GM18505 (cell line): ENCODE measurements around the gene CCDC63.
A peak's percentile ranks its signal among the peaks of the same experiment; 100 is the strongest.

Experiments used
- ATAC-seq: cut with Tn5 transposase; IDR thresholded peaks from one replicate; pipeline ENCODE4 v1.9.1; 2021; ENCODE audit not compliant: unreplicated experiment
- POLR2A ChIP-seq: IDR thresholded peaks from 4 replicates; pipeline ENCODE4 v1.6.1; 2011; ENCODE audit warnings: borderline replicate concordance; ENCODE audit not compliant: insufficient read depth, insufficient read length; ENCODE audit errors: extremely low read depth

CCDC63 gene

DNA sequence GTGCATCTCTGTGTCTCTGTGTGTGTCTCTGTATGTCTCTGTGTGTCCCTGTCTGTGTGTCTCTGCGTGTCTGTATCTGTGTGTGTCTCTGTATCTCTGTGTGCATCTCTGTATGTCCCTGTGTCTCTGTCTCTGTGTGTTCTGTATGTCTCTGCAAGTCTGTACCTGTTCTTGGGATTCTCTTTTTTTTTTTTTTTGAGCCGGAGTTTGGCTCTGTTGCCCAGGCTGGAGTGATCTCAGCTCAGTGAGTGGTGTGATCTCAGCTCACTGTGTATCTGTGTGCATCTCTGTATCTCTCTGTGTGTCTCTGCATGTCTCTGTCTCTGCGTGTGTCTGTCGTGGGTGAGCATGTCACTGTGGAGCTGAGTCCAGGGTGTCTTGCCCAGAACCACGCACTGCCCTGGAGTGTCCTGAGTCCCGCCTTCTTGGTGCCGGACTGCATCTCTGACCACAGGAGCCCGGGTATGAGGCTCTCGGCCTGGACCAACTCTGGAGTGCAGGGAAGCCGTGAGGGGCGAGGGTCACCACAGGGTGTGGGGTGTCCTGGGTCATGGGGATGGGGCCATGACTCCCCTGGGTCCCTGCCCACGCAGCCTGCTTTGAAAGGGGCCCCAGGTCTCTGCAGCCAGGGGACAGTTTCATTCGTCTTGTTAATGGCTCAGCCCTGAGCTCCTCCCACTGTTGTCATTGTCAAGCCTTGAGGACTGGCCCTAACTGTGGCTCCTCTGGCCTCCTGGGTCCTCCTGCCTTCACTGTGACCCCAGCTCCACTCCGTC lies 61.8 kb downstream of the CCDC63 start:
- ATAC-seq, result no peak
- no peak for TF ChIP-seq POLR2A

DNA sequence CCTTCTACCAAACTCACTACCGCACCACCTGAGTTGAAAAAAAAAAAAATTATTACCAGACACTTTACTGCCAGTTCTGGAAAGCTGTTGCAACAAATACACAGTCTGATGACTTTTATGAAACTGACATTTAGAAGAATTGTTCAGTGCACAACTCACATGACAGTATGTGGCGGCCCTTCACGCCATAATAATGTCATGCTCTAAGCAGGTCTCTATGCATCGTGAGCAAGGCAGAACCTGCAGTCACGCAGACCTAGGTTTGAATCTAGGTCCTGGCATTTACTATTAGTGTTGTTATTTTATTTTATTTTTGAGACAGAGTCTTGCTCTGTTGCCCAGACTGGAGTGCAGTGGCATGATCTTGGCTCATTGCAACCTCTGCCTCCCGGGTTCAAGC lies 65.5 kb downstream of the CCDC63 start:
- no peak for TF ChIP-seq POLR2A
- no peak for ATAC-seq

DNA sequence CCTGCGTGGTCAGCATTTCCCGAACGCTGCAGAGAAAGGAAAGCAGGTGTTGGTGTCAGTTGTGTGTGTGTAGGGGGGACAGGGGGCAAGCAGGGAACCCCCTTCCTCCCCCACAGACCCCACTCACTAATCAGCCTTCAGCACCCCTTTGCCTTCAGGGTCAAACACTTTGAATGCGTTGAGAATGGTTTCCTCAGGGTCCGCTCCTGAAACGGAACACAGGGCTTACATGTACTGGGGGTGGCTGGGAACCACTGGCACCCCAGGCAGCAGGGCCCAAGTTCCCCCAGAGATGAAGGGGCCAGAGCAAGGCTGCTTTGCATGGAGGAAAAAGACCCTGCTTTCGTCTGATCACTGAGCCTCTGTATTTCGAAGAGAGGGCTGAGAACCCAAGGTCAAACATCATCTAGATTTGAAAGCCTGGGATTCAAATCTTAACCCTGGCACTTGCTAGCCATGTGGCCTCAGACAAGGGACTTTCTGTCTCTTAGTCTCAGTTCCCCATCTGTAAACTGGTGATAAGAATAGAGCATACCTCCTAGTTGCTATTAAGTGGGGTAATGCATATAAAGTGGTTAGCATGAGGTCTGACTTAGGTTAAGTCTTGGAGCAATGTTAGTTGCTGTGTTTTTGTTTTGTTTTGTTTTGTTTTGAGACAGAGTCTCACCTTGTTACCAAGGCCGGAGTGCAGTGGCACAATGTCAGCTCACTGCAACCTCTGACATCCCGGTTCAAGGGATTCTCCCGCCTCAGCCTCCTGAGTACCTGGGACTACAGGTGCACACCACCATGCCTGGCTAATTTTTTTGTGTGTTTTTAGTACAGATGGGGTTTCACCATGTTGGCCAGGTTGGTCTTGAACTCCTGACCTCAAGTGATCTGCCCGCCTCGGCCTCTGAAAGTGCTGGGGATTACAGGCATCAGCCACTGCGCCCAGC lies 66.6 kb downstream of the CCDC63 start:
- ATAC-seq, result peak; percentile 96
- peak; percentile 36 for TF ChIP-seq POLR2A

DNA sequence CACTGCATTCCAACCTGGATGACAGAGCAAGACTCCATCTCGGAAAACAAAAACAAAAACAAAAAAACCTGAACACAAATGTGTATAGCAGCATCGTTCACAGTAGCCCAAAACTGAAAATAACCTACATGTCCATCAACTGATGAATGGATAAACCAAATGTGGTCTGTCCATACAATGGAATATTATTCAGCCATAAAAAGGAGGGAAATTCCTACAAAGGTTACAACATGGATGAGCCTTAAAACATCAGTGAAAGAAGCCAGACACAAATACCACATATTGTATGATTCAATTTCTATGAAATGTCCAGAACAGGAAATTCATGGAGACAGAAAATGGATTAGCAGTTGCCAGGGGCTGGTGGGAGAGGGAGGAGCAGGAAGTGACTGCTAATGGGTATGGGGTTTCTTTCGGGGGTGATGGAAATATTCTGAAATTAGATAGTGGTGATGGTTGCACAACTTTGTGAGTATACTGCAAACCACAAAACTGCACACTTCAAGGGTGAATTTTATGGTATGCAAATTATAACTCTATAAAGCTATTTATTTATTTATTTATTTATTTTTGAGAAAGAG lies 69.6 kb downstream of the CCDC63 start:
- no peak for ATAC-seq
- TF ChIP-seq POLR2A, result no peak

DNA sequence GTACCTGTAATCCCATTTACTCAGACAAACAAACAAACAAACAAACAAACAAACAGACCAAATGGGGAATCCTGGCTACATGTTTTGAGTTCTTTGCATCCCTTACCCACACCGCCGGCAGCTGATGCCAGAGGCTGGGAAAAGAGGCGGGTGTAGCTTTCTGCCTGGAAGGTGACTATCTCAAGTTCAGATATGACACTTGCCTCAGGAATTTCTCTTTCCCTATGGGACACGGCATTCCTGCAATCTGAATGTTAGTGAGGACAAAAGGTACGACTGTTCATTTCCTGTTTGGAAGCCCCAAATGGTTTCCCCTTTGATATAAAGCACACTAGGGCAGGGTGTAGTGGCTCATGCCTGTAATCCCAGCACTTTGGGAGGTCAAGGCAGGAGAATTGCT lies 70.7 kb downstream of the CCDC63 start:
- no peak for TF ChIP-seq POLR2A
- no peak for ATAC-seq

DNA sequence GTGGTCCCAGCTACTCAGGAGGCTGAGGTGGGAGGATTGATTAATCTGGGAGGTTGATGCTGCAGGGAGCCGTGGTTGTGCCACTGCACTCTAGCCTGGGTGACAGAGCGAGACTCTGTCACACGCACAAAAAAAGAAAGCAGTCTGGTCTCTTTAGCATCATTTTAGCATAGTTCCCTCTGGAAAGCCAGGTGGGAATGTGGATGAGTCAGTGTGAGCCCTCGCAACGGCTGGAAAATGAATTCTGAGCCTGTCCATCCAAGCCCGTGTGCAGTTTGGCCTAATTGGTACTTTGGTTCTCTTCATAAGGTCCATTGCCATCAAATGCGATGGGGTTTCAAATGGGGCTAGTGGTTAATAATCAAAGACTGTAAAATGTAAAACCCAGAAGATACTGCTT lies 71.2 kb downstream of the CCDC63 start:
- no peak for ATAC-seq
- TF ChIP-seq POLR2A, result no peak

DNA sequence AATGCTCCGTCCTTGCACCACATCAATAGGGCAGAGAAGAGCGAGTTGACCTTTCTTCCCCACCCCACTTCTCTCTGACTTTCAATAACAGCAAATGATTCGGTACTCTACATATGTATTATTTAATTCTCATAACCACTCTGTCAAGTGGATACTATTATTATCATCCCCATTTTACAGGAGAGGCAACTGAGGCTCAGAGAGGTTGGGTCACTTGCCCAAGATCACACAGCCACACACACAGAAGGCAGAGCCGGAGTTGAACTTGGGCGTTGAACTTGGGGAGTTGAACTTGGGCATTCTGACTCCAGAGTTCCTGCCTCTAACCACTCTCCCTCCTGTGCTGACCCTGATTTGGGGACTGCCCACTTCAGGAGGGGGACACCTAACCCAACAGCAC lies 72.9 kb downstream of the CCDC63 start:
- no peak for TF ChIP-seq POLR2A
- no peak for ATAC-seq

DNA sequence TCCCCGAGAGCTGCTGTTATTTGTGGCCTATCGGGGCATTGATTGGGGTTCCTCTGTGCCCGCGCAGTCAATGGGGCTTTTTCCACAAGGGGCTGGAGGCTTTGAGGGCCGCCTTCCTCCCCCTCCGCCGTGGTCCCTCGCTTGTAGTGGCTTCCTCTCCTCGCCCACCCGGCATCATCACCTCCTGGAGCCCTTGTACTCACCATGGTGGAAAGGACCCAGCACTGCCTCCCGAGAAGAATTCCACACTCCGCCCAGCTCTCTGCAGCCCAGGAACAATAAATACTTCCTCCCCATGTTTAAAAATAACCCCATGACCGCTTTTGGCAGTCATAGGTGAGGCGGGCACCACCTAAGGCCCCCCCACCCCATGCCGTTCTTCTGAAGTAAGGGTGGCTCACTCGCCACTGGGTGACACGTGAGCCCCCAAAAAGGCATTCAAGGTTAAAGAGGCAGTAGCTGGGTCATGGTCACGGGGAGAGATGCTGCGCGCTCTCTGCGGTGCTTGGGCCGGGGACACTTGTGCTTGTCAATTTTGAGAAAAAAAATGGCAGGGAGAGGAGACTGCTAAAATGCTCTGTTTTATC lies 73.6 kb downstream of the CCDC63 start, which contains the start of gene MYL2:
MYL2 (minus strand) TSS at position 256 of the 587 bp plus-strand sequence; CDS start at position 206, 50 bp downstream.
- no peak for TF ChIP-seq POLR2A
- ATAC-seq, result no peak

DNA sequence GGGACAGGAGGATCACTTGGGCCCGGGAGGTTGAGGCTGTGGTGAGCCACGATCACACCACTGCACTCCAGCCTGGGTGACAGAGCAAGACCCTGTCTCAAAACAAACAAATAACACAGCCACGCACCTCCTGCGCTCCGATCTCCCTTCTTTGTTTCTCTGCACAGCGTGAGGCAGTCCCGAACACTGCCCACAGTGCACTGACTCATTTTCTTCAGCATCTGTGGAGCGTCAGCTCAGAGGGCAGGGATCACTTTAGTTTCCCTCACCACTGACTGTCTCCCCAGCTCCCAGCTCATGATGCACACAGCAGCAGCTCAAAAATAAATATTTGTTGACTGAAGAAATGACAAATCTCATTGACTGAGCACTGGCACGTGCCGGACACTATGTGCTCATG lies 74.5 kb downstream of the CCDC63 start:
- no peak for TF ChIP-seq POLR2A
- no peak for ATAC-seq

DNA sequence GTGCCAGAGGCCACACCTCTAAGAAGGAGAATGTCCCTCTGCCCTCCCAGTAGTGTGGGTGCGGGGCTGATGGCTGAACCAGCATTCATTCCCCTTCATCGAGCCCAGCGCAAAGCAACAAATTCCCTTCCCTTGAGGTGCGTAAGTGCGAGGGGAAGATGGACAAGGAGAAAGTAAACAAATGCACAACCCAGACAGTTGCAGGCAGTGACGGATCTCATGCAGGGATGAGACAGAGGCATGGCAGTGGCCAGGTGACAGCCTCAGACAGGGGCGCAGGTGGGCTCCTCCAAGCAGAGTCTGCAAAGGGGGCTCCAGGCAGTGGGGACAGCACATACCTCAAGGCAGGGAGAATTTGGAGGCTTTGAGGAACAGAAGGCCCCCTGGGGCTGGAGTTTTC lies 75.9 kb downstream of the CCDC63 start:
- no peak for ATAC-seq
- TF ChIP-seq POLR2A, result no peak

DNA sequence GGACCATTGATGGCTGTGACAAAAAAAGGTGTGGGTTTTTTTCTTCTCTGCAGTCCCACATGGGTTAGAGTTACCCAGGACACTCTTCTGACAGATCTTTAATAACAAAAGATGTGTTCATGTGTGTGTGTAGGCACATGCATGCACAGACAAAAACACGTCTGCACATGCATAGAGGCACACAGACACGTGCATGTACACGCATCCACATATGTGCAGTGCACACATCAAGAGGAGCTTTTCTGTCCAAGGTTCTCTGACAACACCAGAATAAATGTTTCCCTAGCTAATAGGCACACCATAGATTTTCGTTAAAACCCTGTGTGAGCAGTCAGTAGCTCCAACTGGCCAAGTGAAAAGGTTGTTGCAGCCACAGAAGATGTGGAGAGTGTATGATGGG lies 76.4 kb downstream of the CCDC63 start:
- no peak for ATAC-seq

DNA sequence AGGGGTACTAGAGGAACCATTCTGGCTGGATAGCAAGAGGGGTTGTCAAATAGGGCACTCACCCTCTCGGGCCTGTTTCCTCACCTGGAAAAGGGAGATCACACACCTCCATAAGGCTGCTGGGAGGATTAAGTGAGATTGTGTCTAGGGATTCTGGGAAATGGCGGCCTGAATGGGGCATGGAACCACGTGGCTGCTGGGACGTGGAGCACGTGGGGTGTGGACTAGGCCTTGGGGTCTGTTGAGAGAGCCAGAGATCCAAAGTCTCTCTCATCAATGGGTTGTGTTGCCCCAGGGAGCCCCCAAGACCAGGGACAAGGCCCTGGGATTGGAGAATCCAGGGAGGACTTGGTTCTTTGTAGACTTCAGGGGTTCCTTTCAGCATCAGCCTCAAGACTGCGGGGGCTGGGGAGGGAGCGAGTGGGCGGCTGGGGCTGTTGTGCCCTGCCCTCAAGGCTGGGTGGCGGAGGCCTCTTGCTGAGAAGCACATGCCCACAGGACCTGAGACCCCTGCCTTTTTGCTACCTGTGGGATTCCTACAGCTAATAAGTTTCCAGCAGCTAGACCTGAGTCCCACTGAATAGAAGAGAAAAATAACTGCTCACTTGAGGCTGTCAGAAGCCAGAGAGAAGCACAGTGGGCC lies 77.0 kb downstream of the CCDC63 start:
- TF ChIP-seq POLR2A, result no peak
- ATAC-seq, result no peak

More for the DNA sequence above, 76.4 kb downstream of the CCDC63 start:
- TF ChIP-seq POLR2A, result no peak
